GM18508 (cell line): ENCODE results near the gene RAPH1.

Experiments used
- ATAC-seq: cut with Tn5 transposase; IDR thresholded peaks from one replicate; pipeline ENCODE4 v1.9.1; 2021; ENCODE audit warnings: moderate number of reproducible peaks; ENCODE audit not compliant: insufficient read depth, unreplicated experiment

RAPH1 gene

DNA sequence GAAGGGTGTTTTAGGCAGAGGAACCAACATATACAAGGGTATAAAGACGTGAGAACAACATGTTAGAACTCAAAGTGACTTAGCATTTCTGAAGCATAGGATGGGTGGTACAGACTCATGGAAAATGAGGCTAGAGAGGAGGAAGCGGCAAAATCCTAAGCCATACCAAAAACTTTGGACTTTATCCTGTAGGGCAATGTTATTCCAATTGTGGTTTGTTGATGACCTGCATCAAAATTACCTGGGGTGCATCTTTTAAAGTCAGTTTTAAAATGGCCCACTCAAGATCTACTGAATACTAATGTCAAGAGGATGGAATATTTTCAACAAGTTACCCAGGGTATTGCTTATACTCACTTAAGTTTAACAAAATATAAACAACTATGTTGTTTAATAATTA is 34.8 kb downstream of the RAPH1 start:
- no peak for ATAC-seq

DNA sequence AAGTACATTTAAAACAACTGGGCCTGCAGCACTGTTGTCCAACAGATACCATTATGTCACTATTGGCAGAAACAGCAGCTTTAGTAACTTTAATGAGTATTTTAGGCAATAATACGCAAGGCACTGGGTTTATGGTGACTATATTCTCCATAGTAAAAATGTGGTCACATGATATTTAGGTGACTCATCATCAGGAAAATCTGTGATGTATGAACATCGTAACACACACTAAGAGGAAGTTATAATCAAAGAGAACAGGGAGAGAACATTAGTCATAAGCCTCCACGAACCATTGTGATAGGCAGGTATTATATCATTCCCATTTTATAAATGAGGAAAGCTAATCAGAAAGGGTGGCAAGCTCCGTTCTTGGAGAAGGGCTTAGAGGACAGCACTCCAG is 36.9 kb downstream of the RAPH1 start:
- no peak for ATAC-seq

DNA sequence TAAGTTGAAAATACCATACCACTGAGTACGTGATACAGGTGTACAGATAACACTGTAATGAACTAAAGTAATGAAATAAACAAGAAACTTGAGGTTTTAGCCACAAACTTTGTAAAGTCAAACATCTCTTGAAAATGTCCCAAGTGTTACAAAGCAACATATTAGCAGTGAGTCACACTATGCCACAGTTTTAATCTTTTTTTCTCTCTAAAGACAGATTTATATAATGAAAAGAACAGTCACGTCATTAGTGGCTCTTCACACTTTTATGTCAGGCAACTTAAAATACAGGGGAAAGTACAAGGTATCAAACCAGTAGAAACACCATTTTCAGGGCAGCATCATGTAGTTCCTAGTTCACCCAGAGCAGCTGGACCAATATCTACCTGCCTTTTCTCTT is 42.1 kb downstream of the RAPH1 start:
- no peak for ATAC-seq

DNA sequence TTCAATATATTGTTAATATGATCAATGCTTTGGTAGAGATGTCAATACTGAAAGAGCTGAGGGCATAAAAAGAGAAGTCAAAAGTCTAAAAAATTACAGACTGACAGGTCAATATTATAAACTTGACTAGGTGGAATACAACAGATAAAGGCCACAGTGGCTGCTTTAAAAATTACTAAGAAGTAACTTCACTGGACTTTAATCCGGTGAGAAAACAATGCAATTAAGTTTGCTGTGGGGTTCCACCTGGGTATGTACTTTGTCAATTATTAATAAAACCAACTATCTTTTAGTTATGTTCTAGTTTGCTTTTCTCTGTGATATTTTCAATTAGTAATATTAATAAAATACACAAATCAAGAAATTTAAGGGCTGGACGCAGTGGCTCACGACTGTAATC is 44.7 kb downstream of the RAPH1 start:
- ATAC-seq, result no peak

DNA sequence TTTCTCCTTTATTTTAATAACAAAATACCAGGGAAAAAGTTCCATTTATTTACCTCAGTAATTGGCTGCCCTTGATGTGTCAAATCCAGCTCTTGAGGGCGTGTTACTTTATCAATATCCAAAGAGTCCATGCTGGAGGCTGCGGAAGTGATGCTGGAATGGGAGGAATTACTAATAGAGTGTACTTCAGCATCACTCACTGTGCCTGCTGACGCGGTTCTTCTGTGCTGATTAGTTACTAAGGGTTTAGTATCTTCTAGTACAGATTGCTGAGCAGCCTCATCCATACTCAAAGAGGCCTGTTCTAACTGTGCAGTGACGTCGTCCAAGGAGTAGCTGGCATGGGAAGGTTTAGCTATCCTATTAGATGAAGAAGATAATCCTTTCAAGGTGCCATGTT is 45.6 kb downstream of the RAPH1 start:
- ATAC-seq, result no peak

DNA sequence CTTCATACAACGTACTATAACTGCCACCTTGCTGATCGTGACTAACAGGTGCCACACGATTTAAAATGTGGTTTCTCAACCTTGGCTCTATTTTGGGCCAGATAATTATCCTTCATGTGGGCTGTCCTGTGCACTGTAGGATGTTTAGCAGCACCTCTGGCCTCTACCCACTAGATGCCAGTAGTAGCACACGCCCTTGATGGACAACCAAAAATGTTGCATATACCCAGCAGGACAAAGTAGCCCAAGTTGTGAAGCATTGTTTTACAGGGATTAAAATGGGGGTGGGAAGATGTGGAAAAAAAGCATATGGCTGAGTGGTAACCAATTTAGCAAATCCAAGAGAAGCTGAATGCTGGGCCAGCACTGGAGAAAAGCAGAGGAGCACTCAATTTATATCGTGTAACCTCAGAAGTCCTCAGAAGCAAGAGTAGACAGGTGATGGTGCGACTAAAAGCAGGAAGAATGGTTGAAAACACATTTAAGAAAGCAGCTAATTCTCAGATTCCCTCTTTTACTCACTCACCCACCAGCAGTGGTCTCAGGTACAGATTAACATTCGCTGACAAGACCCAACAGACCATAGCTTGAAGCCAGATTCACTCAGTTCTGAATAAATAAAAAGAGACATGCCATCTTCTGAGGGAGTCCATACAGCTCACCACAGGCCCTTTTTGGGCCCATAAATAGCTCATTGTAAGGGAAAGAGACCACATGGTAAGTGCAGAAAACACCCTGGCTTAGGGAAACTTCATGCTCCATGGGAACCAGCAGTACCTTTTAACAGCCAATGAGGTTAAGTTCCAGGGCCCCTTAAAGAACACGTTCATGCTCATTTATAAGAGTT is 50.6 kb downstream of the RAPH1 start:
- ATAC-seq, result peak; percentile 55

DNA sequence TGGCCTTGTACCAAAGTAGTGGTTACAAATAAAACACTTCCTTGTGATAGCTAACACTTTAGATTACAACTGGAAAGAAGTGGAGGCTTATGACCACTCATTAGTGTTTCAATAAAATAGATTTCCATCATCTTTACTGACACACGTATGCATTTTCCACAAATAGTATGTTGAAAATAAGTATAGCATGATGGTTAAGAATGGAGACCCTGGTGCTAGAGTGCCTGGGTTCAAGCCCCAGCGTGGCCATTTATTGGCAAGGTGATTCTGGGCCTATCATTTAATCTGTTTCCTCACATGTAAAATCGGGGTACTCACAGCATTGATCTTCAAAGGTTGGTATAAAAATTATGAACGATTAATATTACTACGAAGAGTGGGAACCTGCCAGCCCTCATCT is 54.5 kb downstream of the RAPH1 start:
- ATAC-seq, result no peak

DNA sequence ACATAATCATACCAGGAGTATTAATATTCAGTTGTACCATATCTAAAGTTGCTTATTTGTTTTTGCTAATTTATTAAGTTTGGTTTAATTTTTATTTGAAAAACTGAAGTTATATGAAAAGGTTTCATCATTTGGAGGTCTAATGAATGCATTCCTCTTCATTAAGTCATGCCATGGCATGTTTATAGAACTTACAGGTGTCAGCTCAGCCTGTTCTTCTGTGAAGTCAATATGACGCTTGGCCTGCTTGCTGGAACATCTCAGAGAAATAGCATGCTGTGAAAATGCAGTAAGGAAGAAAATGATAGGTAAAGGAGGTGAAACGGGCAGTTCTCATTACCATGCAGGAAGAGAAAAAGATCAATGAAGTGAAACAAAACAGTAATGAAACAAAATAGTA is 58.2 kb downstream of the RAPH1 start:
- ATAC-seq, result no peak

DNA sequence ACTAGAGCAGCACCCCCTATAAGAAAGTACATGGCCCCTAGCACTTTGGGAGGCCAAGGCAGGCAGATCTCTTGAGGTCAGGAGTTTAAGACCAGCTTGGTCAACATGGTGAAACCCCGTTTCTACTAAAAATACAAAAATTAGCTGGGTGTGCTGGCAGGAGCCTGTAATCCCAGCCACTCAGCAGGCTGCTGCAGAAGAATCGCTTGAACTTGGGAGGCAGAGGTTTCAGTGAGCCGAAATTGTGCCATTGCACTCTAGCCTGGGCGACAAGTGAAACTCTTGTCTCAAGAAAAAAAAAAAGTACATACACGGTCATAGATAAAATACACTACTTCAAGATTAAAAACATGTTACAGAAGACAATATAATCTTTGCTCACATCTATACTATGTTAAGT is 63.8 kb downstream of the RAPH1 start:
- no peak for ATAC-seq

DNA sequence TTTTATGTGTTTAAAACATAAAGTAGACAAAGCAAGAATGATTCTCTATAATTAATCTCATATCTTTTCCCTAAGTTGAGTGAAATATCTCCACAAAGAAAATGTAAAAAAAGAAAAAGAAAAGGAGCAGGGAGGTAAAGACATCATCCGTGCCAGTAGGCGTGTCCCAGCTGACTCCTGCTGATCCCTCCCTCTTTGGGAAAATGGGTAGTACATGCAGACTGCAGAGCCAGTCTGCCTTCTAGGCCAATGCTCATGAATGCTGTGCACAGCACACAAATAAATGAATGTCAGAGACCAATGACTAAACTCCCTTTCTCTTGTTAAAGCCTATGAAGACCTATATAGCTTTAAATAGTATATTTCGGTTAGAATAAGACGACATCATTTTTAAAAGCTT is 64.7 kb downstream of the RAPH1 start:
- ATAC-seq, result no peak

DNA sequence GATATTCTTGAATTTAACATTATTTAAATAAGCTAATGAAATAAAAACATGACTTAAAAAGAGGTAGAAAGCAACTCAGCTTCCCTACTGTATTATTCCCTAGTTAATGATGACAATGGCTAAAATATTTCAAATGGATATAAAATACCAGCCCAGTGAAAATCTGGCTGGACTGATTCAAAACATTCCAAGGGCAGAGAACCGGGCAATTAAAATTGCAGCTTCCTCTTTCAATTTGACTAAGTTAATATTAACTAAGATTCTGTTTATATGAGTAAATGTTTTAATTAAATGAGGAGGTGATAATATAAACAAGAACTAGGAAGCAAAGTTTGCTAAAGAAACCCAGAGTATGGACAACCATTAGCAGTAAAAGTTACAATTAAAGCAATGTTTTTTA is 65.6 kb downstream of the RAPH1 start:
- no peak for ATAC-seq

DNA sequence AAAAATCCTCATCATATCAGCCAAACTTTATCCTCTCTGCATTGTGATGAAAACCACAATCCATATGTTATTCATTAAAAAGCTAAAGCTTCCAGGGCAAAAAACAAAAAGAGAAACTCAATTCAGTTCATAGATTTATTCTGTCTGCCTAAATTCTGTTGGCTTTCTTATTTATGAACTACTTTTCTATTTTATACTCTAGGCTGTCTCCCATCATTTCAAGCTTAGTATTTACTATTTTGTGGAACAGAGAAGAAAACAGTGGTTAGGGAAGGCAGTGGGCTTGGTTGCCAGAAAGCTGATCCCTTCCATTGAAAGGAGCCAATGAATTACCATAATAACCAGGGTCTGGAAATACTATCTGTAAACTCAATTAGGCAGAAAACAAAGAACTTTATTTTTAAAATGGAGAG is 71.8 kb downstream of the RAPH1 start:
- ATAC-seq, result no peak

DNA sequence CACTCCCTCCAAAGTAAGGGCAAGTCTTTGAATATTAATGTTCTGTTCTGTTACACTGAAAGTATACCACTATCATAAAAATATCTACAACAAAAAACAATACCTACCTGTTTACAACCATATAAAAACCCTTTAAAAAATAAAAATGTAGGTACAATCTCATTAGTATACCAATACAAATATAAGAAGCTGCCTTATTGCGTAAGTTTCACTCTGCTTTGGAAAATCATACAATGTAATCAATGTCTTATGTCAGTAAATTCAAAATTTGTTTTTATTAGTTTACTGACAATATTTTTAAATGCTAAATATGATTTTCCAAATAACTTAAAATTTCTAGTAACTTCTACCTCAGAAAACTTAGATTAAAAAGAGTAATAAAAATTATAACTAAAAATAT is 72.8 kb downstream of the RAPH1 start:
- no peak for ATAC-seq

DNA sequence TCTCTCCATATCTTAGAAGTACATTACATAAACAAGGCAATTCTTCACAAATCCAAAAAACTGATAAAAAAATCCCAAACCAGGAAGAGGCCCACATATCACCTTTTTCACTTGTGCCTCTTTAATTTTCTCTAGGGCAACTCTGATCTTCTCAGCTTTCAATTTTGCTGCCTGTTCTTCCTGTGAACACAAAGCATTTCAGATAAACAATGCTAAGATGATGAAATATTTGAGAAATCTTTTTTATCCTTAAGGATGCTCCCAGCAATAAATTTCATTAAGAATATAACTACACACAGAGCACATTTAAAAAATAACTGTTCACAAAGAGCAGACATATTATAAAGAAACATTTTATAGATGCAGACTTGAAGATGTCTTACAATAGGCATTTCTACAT is 73.4 kb downstream of the RAPH1 start:
- ATAC-seq, result no peak

DNA sequence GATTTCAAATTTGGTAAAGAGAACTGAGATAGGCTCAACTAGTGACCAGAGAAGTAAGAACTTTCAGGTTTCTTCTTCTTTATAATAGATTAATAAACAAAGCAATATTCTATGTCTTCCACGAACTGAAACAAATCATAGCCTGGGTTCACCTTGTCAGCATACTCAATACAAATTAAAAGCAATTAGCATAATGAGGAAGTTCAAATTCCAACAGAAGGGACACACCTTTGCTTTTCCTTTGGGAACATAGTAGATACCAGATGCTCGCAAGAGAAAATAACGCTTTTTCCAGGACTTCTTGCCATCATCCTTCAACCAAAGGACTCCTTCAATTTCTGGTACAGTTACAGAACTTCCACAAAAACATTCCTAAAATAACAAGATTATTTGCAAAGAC is 79.9 kb downstream of the RAPH1 start:
- no peak for ATAC-seq

DNA sequence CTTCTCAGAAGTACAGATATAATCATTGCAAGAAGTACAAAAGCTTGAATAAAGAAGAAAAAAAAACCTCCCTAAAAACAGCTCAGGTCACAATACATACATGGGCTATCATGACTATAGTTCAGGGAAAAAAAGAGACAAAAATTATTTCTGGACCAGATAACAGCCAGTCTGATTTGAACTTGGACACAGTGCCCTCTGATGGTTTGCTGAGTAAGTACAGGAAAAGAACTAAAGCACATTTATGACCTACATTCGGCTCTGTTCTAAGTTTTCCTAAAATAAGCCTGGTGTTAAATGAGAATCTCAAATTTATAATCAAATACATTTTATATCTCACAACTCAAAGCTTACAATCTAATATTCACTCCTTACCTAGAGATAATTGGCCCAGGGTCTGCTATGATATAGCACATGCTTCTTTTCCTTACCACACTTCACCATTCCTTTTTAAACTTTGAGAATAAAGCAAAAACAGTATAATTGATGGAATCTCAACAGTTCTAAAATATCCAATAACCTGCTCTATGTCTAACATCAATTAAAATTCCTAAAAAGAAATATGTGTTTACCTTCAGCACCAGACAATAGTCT is 81.1 kb downstream of the RAPH1 start:
- no peak for ATAC-seq

DNA sequence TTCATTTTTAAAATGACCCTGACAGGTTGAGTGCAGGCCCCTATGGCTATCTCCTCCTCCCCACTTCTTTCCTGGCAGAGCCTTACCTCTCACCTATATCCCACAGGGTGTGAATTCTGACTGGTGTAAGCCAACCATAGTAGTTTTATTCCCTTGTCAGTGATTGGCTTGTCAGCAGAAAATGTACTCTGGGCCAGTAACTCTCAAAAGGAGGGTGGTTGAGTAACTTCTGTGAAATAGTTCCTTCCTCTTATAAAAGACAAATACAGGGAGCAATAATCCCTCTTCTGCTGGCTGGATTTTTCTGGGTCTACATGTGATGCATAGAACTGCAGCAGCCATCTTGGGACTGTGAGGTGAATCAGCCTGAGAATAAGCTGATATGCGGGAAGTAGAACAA is 83.4 kb downstream of the RAPH1 start:
- ATAC-seq, result no peak

DNA sequence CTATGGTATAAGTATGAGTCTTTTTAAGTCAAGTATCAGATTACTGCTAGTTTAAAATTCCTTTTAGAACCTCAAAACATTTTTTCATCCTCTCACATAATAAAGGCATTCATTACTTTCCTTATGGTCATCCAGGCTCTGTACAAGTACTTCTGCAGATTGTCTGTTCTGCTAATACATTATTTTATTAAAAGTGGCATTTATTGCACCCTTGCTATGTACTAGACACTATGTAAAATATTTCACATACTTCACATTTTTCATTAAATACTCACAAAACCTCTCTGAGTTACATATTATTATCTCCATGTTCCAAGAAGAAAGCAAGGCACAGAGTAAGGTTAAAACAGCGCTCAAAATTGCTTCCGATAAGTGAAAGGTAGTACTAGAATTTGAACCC is 84.1 kb downstream of the RAPH1 start:
- no peak for ATAC-seq

DNA sequence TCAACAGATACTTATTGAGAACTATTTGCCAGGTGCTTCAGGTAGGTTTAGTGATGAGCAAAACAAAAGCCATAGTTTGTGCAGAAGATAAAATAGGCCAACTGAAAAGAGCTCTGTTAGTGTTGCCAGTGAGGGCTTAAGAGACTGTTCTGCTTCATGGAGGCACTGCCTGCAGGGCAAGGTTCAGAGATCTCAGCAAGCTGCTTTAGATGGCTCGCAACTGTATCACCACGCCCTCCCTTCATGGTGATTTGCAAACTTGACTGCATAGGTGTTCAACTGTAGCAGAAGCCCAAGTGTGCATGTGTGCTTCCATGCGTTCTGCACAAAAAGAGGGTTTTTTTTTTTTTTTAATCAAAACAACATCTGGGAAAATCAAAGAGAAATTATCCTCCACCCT is 84.5 kb downstream of the RAPH1 start:
- ATAC-seq, result no peak

DNA sequence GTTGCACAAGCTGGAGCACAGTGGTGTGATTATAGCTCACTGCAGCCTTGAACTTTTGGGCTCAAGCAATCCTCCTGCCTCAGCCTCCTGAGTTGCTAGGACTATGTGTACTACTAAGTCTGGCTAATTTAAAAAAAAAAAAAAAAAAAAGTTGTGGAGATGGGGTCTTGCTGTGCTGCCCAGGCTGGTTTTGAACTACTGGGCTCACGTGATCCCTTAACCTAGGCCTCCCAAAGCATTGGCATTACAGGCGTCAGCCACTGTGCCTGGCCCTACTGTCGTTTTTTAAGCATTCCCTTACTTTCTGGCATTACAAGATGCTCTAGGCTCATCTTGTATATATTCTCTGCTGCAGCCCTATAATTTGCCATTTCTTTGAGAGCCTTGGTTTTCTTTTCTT is 88.3 kb downstream of the RAPH1 start:
- ATAC-seq, result no peak

DNA sequence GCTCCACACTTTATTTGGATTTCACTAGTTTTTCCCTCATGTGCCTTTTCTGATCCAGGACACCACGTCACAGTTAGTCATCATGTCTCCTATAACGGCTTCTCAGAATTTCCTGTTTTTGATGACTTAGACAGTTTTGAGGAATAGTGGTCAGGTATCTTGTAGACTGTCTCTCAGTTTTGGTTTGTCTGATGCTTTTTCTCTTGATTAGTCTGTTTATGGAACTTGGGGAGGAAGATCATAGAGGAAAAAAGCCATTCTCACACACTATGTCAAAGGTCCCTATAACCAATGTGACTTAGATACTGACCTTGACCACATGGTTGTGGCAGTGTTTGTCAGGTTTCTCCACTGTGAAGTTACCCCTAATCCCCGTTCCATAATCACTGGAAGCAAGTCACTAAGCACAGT is 89.0 kb downstream of the RAPH1 start:
- ATAC-seq, result no peak

DNA sequence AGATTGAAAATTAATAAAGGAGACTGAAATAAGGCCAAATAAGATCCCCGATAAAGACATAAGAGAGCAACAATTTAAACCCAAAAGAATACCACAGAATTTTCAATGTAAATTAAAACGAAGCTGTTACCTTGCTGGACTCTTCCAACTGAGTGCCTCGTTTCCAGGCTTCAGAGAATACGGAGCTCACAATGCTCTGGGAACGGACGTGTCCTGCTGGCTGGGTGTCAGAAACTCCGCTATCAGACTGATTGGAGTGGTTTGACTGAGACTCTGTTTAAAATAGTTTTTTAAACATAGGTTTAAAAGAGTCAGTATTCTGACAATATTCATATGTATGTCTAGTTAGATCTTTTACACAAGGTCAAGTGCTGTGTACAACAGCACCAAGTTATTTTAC is 90.4 kb downstream of the RAPH1 start:
- no peak for ATAC-seq
